ENCODE measurements around the gene SMIM35. TPM values are rescaled to one million over a fixed set of nuclear protein-coding genes. Genes with fewer than 3 reads are reported as not detected.

The SMIM35 gene
- total and polyA plus RNA-seq, 2 of the 4 experiments (the other 2 are of a cell fraction), result not detected

DNA sequence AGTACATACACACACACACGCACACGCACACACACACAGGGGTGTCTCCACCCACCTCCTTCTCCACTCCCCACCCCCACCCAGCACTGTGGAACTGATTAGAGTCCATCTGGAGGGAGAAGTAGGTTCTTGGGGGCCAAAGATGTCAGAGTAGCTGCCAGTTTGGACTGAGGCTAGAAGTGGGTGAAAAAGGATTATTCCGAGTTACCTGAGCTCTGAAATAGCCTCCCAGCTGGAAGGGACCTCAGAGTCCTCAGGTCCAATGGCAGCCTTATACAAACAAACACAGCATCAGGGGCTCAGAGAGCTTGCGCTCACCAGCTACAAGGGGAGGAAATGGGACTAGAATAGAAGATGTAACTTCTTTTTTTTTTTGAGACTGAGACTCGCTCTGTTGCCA is 79.7 kb downstream of the SMIM35 start:
- dilution Hi-C loops (cut with HindIII; ENCODE audit: low sequenced_read_pairs, unreplicated experiment) (no loop called here), intact Hi-C loops (cut with micrococcal nuclease) (no loop called here), in situ Hi-C loops (cut with MboI; ENCODE audit: low sequenced_read_pairs) (no loop called here)
- H3K18ac ChIP-seq (ENCODE audit: low read depth, low read length), result no peak overlapping the region
- H3K79me1 ChIP-seq (ENCODE audit: low read depth in 1 of 2, low read length in 2 of 2), result no peaks in the 10 kb centered on the region
- ChIA-PET POLR2A (ENCODE audit: unreplicated experiment) (no interaction called here), CTCF (no interaction called here)
- no peak overlapping the region for H4K5ac ChIP-seq (ENCODE audit: low read depth, low read length)
- H2BK120ac ChIP-seq (ENCODE audit: low read depth, low read length), result no peak overlapping the region
- no peak overlapping the region for H2BK15ac ChIP-seq (ENCODE audit: low read depth, low read length)
- H3K23ac ChIP-seq (ENCODE audit: low read depth, low read length), result no peak overlapping the region
- no peak for DNase-seq
- H3K4me3 ChIP-seq (ENCODE audit: insufficient read depth, low read depth, low read length), result no peak overlapping the region
- H3K9me3 ChIP-seq (ENCODE audit: control insufficient read depth, insufficient read depth, low read length), result no peaks in the 10 kb centered on the region
- H3K9me1 ChIP-seq (ENCODE audit: insufficient read depth, low read length), result no peaks in the 10 kb centered on the region
- TF ChIP-seq MAFK (IDR thresholded peaks at IDR 0.05; ENCODE audit: low read depth, low read length) (no peak), RCOR1 (IDR thresholded peaks at IDR 0.05; ENCODE audit: insufficient replicate concordance, low read length) (no peak), BHLHE40 (IDR thresholded peaks at IDR 0.05; ENCODE audit: low read depth, low read length) (no peak), MAZ (IDR thresholded peaks at IDR 0.05; ENCODE audit: borderline replicate concordance, low read depth, low read length) (no peak), CEBPB (IDR thresholded peaks at IDR 0.05; ENCODE audit: low read depth, low read length) (no peak), RFX5 (IDR thresholded peaks at IDR 0.05; ENCODE audit: low read depth, low read length) (no peak), POLR2A (IDR thresholded peaks at IDR 0.05; ENCODE audit: low read depth, low read length) (no peak), NFE2L2 (IDR thresholded peaks at IDR 0.05; ENCODE audit: low read depth, low read length) (no peak), MXI1 (IDR thresholded peaks at IDR 0.05; ENCODE audit: borderline replicate concordance, low read depth, low read length) (no peak), FOS (IDR thresholded peaks at IDR 0.05; ENCODE audit: low read depth, low read length) (no peak), CHD1 (IDR thresholded peaks at IDR 0.05; ENCODE audit: low read depth, low read length) (no peak), RAD21 (IDR thresholded peaks at IDR 0.05; ENCODE audit: low read length) (no peak), SMC3 (IDR thresholded peaks at IDR 0.05; ENCODE audit: low read depth, low read length) (no peak)
- TF ChIP-seq, protein P1, sequence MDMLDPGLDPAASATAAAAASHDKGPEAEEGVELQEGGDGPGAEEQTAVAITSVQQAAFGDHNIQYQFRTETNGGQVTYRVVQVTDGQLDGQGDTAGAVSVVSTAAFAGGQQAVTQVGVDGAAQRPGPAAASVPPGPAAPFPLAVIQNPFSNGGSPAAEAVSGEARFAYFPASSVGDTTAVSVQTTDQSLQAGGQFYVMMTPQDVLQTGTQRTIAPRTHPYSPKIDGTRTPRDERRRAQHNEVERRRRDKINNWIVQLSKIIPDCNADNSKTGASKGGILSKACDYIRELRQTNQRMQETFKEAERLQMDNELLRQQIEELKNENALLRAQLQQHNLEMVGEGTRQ (IDR thresholded peaks at IDR 0.05; ENCODE audit: low read depth, low read length), result no peak
- TF ChIP-seq, protein P2, sequence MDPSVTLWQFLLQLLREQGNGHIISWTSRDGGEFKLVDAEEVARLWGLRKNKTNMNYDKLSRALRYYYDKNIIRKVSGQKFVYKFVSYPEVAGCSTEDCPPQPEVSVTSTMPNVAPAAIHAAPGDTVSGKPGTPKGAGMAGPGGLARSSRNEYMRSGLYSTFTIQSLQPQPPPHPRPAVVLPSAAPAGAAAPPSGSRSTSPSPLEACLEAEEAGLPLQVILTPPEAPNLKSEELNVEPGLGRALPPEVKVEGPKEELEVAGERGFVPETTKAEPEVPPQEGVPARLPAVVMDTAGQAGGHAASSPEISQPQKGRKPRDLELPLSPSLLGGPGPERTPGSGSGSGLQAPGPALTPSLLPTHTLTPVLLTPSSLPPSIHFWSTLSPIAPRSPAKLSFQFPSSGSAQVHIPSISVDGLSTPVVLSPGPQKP (IDR thresholded peaks at IDR 0.05; ENCODE audit: borderline replicate concordance, low read depth, low read length), result no peak
- TF ChIP-seq, protein P3, sequence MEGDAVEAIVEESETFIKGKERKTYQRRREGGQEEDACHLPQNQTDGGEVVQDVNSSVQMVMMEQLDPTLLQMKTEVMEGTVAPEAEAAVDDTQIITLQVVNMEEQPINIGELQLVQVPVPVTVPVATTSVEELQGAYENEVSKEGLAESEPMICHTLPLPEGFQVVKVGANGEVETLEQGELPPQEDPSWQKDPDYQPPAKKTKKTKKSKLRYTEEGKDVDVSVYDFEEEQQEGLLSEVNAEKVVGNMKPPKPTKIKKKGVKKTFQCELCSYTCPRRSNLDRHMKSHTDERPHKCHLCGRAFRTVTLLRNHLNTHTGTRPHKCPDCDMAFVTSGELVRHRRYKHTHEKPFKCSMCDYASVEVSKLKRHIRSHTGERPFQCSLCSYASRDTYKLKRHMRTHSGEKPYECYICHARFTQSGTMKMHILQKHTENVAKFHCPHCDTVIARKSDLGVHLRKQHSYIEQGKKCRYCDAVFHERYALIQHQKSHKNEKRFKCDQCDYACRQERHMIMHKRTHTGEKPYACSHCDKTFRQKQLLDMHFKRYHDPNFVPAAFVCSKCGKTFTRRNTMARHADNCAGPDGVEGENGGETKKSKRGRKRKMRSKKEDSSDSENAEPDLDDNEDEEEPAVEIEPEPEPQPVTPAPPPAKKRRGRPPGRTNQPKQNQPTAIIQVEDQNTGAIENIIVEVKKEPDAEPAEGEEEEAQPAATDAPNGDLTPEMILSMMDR (conservative IDR thresholded peaks at IDR 0.05; ENCODE audit: low read depth, low read length), result no peak
- H3K4me1 ChIP-seq (ENCODE audit: control insufficient read depth, insufficient read depth, low read length), result no peaks in the 10 kb centered on the region
- no peaks in the 10 kb centered on the region for H4K20me1 ChIP-seq (ENCODE audit: insufficient read depth, low read length)
- no peak overlapping the region for H3K4me2 ChIP-seq (ENCODE audit: low read depth, low read length)
- H3K9ac ChIP-seq (ENCODE audit: low read depth, low read length), result no peak overlapping the region
- no peak overlapping the region for H3K27ac ChIP-seq (ENCODE audit: insufficient read depth, low read length)
- no peak overlapping the region for H2AK5ac ChIP-seq (ENCODE audit: low read depth, low read length)
- H2AK9ac ChIP-seq (replicated peaks; ENCODE audit: low read depth, low read length, poor library complexity), result no peak overlapping the region
- H2AFZ ChIP-seq (replicated peaks; ENCODE audit: low read length, poor library complexity), result no peak overlapping the region
- H3K36me3 ChIP-seq (ENCODE audit: control insufficient read depth, insufficient read depth, low read length), result no peaks in the 10 kb centered on the region
- BruUV-seq (replicated peaks), result no TSS peak
- WGBS, 2 experiments (ENCODE audit: extremely low coverage in 2 of 2, insufficient read length in 1 of 2), result no CpG with 5 or more reads among the region's 5 CpGs
- no peak for ATAC-seq (ENCODE audit: low read depth)
- no peak overlapping the region for H2BK20ac ChIP-seq (ENCODE audit: low read depth, low read length)
- H4K8ac ChIP-seq (ENCODE audit: low read depth in 2 of 2, low read length in 2 of 2), result no peak overlapping the region
- H3K4ac ChIP-seq (ENCODE audit: low read depth, low read length), result no peak overlapping the region
- no peak overlapping the region for H4K91ac ChIP-seq (ENCODE audit: insufficient read depth, low read depth, low read length)
- no peak overlapping the region for H3K56ac ChIP-seq (ENCODE audit: extremely low read depth, insufficient read depth, low read length)
- H2BK5ac ChIP-seq (ENCODE audit: low read depth, low read length, poor library complexity, severe bottlenecking), result no peak overlapping the region
- H3K14ac ChIP-seq (replicated peaks; ENCODE audit: low read depth, low read length), result no peak overlapping the region
- no peaks in the 10 kb centered on the region for H3K27me3 ChIP-seq (ENCODE audit: control insufficient read depth, insufficient read depth, low read length)
